ENCODE measurements around the gene C11orf24.

GRCh38 chr11:68226421-68226820, 45.4 kb downstream of the C11orf24 start:
- TF ChIP-seq POLR2A (IDR thresholded peaks at IDR 0.05; ENCODE audit: extremely low read depth, insufficient read length) (no peak), CTCF (IDR thresholded peaks at IDR 0.05; ENCODE audit: low read depth, low read length) (no peak), MAX (IDR thresholded peaks at IDR 0.05; ENCODE audit: low read depth, low read length) (no peak)

Data from NB4 (cell line).